HEK293 (cell line): ENCODE measurements around the gene PPBP.

Experiments
- CTCF ChIA-PET: fragments of 350-600 bp; formaldehyde crosslinking; extraction: SDS; loops from one replicate; lab custom pipeline; 2021; ENCODE audit warnings: antibody characterized with exemption; lab: Yijun Ruan, JAX
- POLR2A ChIA-PET: fragments of 300-600 bp; formaldehyde crosslinking; extraction: SDS; loops from one replicate; lab custom pipeline; 2020; ENCODE audit warnings: antibody characterized with exemption, inconsistent platforms; lab: Yijun Ruan, JAX
- H3K27ac ChIP-seq: fragments of 200-500 bp; sonication (Bioruptor generic); 2 replicates; pipeline ENCODE4 v1.5.1; 2014; ENCODE audit warnings: low read depth, low read length, control low read depth, inconsistent platforms; ENCODE audit errors: extremely low read depth
- H3K36me3 ChIP-seq, 2 experiments: fragments of 200-500 bp in 1 of 2; sonication (Bioruptor generic) in 1 of 2; 1 replicate in 1 of 2; 2 replicates in 1 of 2; pipeline ENCODE4 v1.5.1; 2014 to 2017; ENCODE audit warnings: inconsistent platforms in 2 of 2, low read length in 2 of 2; ENCODE audit not compliant: control insufficient read depth in 2 of 2, insufficient read depth in 1 of 2
- H3K4me1 ChIP-seq: fragments of 200-500 bp; sonication (Bioruptor generic); 2 replicates; pipeline ENCODE4 v1.5.1; 2014; ENCODE audit warnings: mild to moderate bottlenecking, low read length, inconsistent platforms; ENCODE audit not compliant: control insufficient read depth, insufficient read depth
- H3K4me3 ChIP-seq: 2 replicates; pipeline ENCODE4 v1.5.1; 2011; ENCODE audit warnings: low read depth, mild to moderate bottlenecking, control low read depth, low read length, moderate library complexity
- H3K9me3 ChIP-seq: fragments of 200-500 bp; sonication (Bioruptor generic); 2 replicates; pipeline ENCODE4 v1.5.1; 2014; ENCODE audit warnings: low read depth, low read length, inconsistent platforms; ENCODE audit not compliant: control insufficient read depth, insufficient read depth
- HOXD13 ChIP-seq: sonication (generic); formaldehyde crosslinking; IDR thresholded peaks from 2 replicates; pipeline ENCODE4 v1.8.0; 2022; ENCODE audit warnings: missing genetic modification reagents, borderline replicate concordance
- KLF8 ChIP-seq: fragments of 450-650 bp; formaldehyde crosslinking; IDR thresholded peaks from 2 replicates; pipeline ENCODE4 v1.5.1; 2016; ENCODE audit warnings: missing biosample characterization, missing genetic modification characterization
- SP3 ChIP-seq: fragments of 450-650 bp; formaldehyde crosslinking; IDR thresholded peaks from 2 replicates; pipeline ENCODE4 v1.5.1; 2016; ENCODE audit warnings: missing biosample characterization, missing genetic modification characterization
- ZFP41 ChIP-seq: fragments of 450-650 bp; formaldehyde crosslinking; IDR thresholded peaks from 2 replicates; pipeline ENCODE4 v1.5.1; 2016; ENCODE audit warnings: missing biosample characterization, missing genetic modification characterization, borderline replicate concordance
- ZNF146 ChIP-seq: fragments of 450-650 bp; formaldehyde crosslinking; IDR thresholded peaks from 2 replicates; pipeline ENCODE4 v1.5.1; 2016; ENCODE audit warnings: missing biosample characterization, missing genetic modification characterization
- ZNF37A ChIP-seq: fragments of 450-650 bp; IDR thresholded peaks from 2 replicates; pipeline ENCODE4 v1.5.1; 2018; ENCODE audit warnings: missing biosample characterization, missing genetic modification characterization
- ZNF433 ChIP-seq: fragments of 450-650 bp; formaldehyde crosslinking; IDR thresholded peaks from 2 replicates; pipeline ENCODE4 v1.5.1; 2016; ENCODE audit warnings: missing biosample characterization, missing genetic modification characterization, low read depth
- ZNF561 ChIP-seq: fragments of 450-650 bp; IDR thresholded peaks from 2 replicates; pipeline ENCODE4 v1.5.1; 2018; ENCODE audit warnings: missing biosample characterization, missing genetic modification characterization, borderline replicate concordance
- ZNF623 ChIP-seq: fragments of 450-650 bp; formaldehyde crosslinking; IDR thresholded peaks from 2 replicates; pipeline ENCODE4 v1.5.1; 2016; ENCODE audit warnings: missing biosample characterization, missing genetic modification characterization
- TF ChIP-seq, protein P1 (sequence below): fragments of 450-650 bp; formaldehyde crosslinking; conservative IDR thresholded peaks from 2 replicates; pipeline ENCODE4 v1.5.1; 2016; ENCODE audit warnings: low read depth, missing biosample characterization, missing genetic modification characterization
- TF ChIP-seq, protein P2 (sequence below): fragments of 450-650 bp; formaldehyde crosslinking; IDR thresholded peaks from 2 replicates; pipeline ENCODE4 v1.5.0; 2017; ENCODE audit warnings: missing biosample characterization, missing genetic modification characterization, borderline replicate concordance
- TF ChIP-seq, protein P3 (sequence below): fragments of 450-650 bp; formaldehyde crosslinking; IDR thresholded peaks from 2 replicates; pipeline ENCODE4 v1.5.1; 2017; ENCODE audit warnings: missing biosample characterization, mild to moderate bottlenecking, missing genetic modification characterization, moderate library complexity
- TF ChIP-seq, protein P4 (sequence below): fragments of 450-650 bp; formaldehyde crosslinking; IDR thresholded peaks from 2 replicates; pipeline ENCODE4 v1.5.1; 2016; ENCODE audit warnings: missing biosample characterization, missing genetic modification characterization
- TF ChIP-seq, protein P5 (sequence below): fragments of 450-650 bp; formaldehyde crosslinking; IDR thresholded peaks from 2 replicates; pipeline ENCODE4 v1.5.1; 2016; ENCODE audit warnings: missing biosample characterization, missing genetic modification characterization
- TF ChIP-seq, protein P6 (sequence below): fragments of 450-650 bp; formaldehyde crosslinking; IDR thresholded peaks from 2 replicates; pipeline ENCODE4 v1.5.1; 2017; ENCODE audit warnings: missing biosample characterization, missing genetic modification characterization

Gene PPBP

DNA sequence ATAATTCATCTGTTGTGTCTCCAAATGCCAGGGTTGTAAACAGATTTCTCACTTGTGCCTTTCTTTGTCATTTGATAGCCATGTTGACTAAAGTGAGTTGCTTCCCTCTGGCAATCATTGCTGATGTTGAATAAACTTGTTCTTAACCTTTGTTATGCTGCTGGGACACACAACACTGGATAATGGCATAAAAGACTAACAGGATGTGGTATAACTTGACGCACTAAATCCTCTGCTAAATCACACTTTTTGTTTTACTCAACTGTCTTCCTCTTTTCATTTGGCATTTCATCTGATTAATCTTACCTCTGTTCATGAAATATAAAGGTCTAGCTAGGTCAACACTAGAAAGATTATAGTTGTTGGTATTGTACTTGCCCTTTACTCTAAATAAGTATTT, 28.1 kb upstream of the PPBP start:
- POLR2A ChIA-PET = no interaction called here

DNA sequence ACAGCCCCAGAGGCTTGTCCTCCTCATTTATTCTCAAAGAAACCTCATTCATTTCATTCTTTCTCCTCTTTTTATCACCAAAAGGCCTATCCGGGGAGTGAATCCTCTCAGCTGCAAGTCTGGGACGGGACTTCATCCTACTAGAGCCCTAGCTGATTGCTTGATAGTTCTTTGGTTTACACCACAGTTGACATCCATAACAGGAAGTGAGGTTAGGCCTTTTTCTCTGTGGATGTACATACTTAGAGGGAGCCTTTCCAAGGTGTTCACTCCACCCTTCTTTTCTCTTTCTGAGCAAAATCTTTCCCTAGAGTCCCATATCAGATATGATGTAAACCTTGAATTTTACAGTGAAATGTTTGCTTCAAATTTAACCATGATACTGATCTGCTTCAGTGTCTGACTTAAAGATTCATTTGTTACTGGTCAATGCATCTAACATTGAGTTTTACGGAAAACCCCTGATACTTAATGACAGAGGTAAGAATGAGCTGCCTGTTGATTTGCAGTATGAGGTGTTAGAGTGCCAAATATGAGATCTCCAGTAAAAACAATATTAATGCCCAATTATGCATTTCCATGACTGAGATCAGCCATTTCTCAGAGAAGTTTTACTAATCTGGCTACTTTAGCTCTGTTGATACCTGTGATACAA, 27.3 kb upstream of the PPBP start:
- POLR2A ChIA-PET = no interaction called here
- Histone ChIP-seq H3K27ac (no peak overlapping the region), H3K4me1 (no peaks in the 10 kb centered on the region), H3K36me3 (no peaks in the 10 kb centered on the region), H3K9me3 (no peaks in the 10 kb centered on the region), H3K4me3 (no peak overlapping the region)
- CTCF ChIA-PET = no interaction called here
- TF ChIP-seq, protein P1, sequence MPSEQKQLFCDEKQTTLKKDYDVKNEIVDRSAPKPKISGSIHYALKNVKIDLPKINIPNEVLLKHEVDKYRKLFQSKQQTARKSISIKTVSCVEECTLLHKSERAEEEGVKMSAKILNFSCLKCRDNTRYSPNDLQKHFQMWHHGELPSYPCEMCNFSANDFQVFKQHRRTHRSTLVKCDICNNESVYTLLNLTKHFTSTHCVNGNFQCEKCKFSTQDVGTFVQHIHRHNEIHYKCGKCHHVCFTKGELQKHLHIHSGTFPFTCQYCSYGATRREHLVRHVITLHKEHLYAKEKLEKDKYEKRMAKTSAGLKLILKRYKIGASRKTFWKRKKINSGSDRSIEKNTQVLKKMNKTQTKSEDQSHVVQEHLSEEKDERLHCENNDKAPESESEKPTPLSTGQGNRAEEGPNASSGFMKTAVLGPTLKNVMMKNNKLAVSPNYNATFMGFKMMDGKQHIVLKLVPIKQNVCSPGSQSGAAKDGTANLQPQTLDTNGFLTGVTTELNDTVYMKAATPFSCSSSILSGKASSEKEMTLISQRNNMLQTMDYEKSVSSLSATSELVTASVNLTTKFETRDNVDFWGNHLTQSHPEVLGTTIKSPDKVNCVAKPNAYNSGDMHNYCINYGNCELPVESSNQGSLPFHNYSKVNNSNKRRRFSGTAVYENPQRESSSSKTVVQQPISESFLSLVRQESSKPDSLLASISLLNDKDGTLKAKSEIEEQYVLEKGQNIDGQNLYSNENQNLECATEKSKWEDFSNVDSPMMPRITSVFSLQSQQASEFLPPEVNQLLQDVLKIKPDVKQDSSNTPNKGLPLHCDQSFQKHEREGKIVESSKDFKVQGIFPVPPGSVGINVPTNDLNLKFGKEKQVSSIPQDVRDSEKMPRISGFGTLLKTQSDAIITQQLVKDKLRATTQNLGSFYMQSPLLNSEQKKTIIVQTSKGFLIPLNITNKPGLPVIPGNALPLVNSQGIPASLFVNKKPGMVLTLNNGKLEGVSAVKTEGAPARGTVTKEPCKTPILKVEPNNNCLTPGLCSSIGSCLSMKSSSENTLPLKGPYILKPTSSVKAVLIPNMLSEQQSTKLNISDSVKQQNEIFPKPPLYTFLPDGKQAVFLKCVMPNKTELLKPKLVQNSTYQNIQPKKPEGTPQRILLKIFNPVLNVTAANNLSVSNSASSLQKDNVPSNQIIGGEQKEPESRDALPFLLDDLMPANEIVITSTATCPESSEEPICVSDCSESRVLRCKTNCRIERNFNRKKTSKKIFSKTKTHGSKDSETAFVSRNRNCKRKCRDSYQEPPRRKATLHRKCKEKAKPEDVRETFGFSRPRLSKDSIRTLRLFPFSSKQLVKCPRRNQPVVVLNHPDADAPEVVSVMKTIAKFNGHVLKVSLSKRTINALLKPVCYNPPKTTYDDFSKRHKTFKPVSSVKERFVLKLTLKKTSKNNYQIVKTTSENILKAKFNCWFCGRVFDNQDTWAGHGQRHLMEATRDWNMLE (tag by site-specific recombination) = no peak
- TF ChIP-seq ZNF37A (tag by site-specific recombination) = no peak
- TF ChIP-seq ZNF433 (tag by site-specific recombination) = no peak
- no peak for TF ChIP-seq KLF8 (tag by site-specific recombination)
- no peak for TF ChIP-seq ZNF623

More for the DNA sequence above, 28.1 kb upstream of the PPBP start:
- H3K4me3 ChIP-seq = no peak overlapping the region
- H3K27ac ChIP-seq = no peak overlapping the region
- TF ChIP-seq SP3 (tag by site-specific recombination) (no peak), HOXD13 (CRISPR knock-in tag) (no peak), ZFP41 (tag by site-specific recombination) (no peak), ZNF146 (tag by site-specific recombination) (no peak), ZNF561 (tag by site-specific recombination) (no peak)
- TF ChIP-seq, protein P2, sequence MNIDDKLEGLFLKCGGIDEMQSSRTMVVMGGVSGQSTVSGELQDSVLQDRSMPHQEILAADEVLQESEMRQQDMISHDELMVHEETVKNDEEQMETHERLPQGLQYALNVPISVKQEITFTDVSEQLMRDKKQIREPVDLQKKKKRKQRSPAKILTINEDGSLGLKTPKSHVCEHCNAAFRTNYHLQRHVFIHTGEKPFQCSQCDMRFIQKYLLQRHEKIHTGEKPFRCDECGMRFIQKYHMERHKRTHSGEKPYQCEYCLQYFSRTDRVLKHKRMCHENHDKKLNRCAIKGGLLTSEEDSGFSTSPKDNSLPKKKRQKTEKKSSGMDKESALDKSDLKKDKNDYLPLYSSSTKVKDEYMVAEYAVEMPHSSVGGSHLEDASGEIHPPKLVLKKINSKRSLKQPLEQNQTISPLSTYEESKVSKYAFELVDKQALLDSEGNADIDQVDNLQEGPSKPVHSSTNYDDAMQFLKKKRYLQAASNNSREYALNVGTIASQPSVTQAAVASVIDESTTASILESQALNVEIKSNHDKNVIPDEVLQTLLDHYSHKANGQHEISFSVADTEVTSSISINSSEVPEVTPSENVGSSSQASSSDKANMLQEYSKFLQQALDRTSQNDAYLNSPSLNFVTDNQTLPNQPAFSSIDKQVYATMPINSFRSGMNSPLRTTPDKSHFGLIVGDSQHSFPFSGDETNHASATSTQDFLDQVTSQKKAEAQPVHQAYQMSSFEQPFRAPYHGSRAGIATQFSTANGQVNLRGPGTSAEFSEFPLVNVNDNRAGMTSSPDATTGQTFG (tag by site-specific recombination) = no peak
- TF ChIP-seq, protein P3, sequence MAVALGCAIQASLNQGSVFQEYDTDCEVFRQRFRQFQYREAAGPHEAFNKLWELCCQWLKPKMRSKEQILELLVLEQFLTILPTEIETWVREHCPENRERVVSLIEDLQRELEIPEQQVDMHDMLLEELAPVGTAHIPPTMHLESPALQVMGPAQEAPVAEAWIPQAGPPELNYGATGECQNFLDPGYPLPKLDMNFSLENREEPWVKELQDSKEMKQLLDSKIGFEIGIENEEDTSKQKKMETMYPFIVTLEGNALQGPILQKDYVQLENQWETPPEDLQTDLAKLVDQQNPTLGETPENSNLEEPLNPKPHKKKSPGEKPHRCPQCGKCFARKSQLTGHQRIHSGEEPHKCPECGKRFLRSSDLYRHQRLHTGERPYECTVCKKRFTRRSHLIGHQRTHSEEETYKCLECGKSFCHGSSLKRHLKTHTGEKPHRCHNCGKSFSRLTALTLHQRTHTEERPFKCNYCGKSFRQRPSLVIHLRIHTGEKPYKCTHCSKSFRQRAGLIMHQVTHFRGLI (tag by site-specific recombination) = no peak
- TF ChIP-seq, protein P4, sequence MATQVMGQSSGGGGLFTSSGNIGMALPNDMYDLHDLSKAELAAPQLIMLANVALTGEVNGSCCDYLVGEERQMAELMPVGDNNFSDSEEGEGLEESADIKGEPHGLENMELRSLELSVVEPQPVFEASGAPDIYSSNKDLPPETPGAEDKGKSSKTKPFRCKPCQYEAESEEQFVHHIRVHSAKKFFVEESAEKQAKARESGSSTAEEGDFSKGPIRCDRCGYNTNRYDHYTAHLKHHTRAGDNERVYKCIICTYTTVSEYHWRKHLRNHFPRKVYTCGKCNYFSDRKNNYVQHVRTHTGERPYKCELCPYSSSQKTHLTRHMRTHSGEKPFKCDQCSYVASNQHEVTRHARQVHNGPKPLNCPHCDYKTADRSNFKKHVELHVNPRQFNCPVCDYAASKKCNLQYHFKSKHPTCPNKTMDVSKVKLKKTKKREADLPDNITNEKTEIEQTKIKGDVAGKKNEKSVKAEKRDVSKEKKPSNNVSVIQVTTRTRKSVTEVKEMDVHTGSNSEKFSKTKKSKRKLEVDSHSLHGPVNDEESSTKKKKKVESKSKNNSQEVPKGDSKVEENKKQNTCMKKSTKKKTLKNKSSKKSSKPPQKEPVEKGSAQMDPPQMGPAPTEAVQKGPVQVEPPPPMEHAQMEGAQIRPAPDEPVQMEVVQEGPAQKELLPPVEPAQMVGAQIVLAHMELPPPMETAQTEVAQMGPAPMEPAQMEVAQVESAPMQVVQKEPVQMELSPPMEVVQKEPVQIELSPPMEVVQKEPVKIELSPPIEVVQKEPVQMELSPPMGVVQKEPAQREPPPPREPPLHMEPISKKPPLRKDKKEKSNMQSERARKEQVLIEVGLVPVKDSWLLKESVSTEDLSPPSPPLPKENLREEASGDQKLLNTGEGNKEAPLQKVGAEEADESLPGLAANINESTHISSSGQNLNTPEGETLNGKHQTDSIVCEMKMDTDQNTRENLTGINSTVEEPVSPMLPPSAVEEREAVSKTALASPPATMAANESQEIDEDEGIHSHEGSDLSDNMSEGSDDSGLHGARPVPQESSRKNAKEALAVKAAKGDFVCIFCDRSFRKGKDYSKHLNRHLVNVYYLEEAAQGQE (tag by site-specific recombination) = no peak
- TF ChIP-seq, protein P5, sequence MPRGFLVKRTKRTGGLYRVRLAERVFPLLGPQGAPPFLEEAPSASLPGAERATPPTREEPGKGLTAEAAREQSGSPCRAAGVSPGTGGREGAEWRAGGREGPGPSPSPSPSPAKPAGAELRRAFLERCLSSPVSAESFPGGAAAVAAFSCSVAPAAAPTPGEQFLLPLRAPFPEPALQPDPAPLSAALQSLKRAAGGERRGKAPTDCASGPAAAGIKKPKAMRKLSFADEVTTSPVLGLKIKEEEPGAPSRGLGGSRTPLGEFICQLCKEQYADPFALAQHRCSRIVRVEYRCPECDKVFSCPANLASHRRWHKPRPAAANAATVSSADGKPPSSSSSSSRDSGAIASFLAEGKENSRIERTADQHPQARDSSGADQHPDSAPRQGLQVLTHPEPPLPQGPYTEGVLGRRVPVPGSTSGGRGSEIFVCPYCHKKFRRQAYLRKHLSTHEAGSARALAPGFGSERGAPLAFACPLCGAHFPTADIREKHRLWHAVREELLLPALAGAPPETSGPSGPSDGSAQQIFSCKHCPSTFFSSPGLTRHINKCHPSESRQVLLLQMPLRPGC = no peak
- TF ChIP-seq, protein P6, sequence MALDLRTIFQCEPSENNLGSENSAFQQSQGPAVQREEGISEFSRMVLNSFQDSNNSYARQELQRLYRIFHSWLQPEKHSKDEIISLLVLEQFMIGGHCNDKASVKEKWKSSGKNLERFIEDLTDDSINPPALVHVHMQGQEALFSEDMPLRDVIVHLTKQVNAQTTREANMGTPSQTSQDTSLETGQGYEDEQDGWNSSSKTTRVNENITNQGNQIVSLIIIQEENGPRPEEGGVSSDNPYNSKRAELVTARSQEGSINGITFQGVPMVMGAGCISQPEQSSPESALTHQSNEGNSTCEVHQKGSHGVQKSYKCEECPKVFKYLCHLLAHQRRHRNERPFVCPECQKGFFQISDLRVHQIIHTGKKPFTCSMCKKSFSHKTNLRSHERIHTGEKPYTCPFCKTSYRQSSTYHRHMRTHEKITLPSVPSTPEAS (tag by site-specific recombination) = no peak
- no peaks in the 10 kb centered on the region for H3K4me1 ChIP-seq
- no peaks in the 10 kb centered on the region for H3K9me3 ChIP-seq
- CTCF ChIA-PET = interaction anchor here (1.0 to 1.1 kb wide), 2 partner anchors 9 to 700 kb away, joined by 4 to 5 read pairs; no protein-coding TSS in a partner anchor
- no peaks in the 10 kb centered on the region for H3K36me3 ChIP-seq
